NCI-H128 (cell line): ENCODE results near the gene PARP12.
"Not testable (repeated sequence)": the region's sequence is repeated elsewhere in the genome, so short reads cannot be mapped to it uniquely, and the experiment has no call there.

Experiments used
- DNase-seq: peaks from one replicate; lab custom pipeline; 2025; ENCODE audit not compliant: unreplicated experiment; lab: John Stamatoyannopoulos, UW

PARP12 gene, protein sequence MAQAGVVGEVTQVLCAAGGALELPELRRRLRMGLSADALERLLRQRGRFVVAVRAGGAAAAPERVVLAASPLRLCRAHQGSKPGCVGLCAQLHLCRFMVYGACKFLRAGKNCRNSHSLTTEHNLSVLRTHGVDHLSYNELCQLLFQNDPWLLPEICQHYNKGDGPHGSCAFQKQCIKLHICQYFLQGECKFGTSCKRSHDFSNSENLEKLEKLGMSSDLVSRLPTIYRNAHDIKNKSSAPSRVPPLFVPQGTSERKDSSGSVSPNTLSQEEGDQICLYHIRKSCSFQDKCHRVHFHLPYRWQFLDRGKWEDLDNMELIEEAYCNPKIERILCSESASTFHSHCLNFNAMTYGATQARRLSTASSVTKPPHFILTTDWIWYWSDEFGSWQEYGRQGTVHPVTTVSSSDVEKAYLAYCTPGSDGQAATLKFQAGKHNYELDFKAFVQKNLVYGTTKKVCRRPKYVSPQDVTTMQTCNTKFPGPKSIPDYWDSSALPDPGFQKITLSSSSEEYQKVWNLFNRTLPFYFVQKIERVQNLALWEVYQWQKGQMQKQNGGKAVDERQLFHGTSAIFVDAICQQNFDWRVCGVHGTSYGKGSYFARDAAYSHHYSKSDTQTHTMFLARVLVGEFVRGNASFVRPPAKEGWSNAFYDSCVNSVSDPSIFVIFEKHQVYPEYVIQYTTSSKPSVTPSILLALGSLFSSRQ

DNA sequence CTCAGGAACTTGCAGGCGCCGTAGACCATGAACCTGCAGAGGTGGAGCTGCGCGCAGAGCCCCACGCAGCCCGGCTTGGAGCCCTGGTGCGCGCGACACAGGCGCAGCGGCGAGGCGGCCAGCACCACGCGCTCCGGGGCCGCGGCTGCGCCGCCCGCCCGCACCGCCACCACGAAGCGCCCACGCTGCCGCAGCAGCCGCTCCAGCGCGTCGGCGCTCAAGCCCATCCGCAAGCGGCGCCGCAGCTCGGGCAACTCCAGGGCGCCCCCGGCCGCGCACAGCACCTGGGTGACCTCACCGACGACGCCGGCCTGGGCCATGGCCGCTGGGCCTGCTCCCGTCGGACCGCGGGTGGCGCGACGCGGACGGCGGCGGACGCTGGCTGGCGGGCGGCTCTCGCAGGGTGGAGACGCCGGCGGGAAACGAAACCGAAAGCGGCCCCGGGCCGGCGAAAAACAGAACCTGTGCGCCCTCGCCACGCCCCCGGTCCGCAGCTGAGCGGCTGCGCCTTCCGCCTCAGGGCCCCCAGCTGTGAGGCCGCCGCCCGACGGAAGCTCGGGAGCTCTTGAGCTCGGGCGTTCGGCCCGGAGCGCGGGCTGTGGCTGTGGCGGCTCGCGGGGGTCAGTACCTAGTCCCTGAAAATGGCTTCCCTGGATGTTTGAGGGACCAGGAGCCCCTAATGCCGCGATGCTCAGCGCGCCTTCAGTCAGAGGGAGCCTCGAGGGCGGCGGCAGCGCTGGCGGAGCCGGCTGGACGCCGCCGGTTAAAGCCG, at the start of gene PARP12:
Gene PARP12, minus strand, starts transcription at position 424 of the 772 bp plus-strand sequence. Its CDS starts 104 bp downstream, at position 320.
- no peak for DNase-seq

DNA sequence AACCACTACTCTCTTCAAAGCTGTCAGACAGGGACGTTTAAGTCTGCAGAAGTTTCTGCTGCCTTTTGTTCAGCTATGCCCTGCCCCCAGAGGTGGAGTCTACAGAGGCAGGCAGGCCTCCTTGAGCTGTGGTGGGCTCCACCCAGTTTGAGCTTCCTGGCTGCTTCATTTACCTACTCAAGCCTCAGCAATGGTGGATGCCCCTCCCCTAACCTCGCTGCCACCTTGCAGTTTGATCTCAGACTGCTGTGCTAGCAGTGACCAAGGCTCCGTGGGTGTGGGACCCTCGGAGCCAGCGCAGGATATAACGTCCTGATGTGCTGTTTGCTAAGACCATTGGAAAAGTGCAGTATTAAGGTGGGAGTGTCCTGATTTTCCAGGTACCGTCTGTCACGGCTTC, 46.0 kb upstream of the PARP12 start:
- DNase-seq = not testable (repeated sequence)

DNA sequence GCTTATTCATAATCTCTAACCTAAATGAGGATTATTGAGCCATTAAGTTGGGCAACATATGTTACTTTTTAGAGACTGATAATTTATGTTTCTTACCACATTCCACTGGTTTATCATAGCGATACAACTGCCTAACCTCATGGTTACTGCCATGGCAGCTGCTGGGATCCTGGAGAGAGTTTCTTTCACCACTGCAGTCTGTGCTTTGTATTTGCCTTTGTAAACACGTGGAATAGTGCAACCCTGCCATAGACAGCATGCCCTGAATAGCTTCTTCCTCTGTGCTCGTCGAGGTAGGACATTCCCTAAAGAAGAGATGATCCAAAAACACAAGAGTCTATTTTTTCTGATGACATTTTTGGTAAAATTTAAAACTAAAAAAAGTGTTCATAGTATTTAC, 33.7 kb upstream of the PARP12 start:
- no peak for DNase-seq

DNA sequence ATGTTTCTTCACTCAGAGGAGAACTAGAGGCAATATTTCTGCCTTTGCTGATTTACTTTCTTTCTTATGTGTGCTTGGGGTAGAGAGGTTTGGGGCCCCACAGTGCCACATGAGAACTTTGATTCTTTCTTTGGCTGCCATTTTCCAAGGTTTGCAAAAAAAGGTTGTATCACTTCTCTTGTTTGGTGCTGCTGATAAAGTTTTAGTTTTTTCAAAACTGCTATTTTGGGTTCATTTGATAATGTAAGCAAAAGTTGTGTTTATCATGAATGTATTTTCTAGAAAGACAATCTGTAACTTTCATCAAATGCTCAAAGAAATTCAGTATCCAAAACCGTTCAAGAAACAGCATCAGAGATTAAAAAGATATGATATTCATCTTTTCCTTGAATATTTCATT, 30.6 kb upstream of the PARP12 start:
- DNase-seq = no peak

DNA sequence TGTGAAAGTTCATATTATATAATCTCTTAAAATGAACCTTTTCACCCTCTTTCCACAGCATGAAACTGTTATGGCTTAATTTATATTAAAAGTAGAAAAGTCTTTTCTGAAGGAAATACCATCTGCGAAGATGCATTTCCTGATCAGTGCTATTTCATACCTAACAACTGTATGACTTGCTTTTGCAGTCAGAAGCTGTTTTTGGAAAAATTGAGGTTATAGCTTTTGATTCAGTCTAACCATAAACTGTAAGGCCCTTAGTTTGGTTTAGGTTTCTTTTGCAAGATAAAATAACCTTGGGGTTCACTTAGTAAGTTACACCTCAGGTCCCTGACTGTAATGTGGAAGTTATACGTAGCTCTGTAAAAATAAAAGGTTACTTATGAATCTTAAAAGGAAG, 22.7 kb upstream of the PARP12 start:
- DNase-seq = no peak

DNA sequence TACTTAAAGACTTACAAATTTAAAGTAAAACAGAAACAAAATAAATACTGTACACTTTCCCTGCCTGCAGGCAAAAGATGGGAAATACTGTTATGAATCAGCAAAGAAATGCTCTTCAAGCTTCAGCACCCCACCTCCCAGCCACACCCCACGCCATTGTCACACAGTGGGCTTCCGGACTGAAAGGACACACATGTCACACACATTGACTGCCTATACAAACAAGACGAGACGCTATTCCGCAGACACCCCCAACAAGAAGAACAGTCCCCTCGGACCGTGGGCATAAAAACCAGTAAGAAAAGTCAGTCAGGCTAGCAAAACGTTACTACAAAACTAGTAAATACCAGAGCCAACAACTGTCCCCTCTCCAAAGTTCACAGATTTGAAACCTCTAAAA, 22.2 kb upstream of the PARP12 start:
- DNase-seq = no peak

DNA sequence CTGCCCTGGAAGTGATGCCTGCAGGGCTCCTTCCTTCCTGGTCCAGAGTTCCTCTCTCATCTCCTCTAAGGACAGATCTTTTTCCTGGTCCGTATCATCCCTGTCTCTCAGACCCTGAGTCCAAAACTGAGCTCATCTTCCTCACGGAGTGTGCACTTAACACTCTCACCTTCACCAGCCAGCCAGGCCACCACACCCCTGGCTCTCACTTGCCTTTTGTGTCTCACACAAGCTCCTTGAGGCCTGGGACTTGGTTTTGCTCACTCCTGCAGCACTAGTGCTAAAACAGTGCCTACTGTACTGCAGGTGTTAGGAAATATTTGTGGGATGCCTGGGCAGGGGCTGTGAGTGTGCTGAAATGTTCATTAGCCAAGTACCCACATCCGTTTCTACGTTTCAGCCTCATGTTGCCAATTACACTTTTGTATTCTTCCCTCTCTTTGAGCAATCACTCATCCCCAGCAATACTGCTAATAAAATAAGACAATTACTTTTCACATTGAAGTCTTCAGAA, 21.4 kb upstream of the PARP12 start:
- no peak for DNase-seq

DNA sequence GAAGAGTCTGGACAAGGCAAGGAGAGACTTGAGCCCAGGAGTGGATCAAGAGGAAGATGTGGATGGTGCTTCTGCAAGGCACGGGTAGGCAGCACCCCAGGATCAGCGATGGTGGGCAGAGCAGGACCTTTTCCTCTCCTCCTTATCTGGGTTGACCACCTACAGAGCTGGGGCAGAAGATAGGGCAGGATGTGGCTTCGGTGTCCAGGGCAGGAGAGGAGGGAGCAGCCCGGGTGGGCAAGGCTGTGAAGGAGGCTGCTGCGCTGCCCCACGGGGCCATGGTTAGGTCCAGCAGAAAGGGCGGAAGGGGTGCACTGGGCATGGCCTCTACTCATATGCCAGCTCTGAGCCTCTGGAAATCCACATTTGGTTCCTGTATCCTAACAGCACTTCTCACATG, 20.0 kb upstream of the PARP12 start:
- no peak for DNase-seq

DNA sequence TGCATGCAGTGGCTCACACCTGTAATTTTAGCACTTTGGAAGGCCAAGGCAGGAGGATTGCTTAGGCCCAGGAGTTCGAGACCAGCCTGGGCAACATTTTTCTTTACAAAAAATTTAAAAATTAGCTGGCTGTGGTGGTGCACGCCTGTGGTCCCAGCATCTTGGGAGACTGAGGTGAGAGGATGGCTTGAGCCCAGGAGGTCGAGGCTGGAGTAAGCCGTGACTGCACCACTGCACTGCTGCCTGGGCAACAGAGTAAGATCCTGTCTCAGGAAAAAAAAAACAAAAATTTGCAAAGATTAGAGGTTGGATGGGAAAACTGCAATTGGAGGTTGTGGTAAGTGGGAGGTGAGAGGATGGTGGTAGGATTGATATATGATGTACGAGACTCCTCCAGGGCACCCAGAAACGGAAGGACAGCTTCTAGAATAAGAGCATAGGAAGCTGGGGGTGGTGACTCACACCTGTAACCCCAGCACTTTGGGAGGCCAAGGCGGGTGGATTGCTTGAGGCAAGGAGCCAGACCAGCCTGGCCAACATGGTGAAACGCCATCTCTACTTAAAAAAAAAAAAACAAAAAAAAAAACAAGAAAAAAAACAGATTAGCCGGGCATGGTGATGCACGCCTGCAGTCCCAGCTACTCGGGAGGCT, 19.1 kb upstream of the PARP12 start:
- no peak for DNase-seq

DNA sequence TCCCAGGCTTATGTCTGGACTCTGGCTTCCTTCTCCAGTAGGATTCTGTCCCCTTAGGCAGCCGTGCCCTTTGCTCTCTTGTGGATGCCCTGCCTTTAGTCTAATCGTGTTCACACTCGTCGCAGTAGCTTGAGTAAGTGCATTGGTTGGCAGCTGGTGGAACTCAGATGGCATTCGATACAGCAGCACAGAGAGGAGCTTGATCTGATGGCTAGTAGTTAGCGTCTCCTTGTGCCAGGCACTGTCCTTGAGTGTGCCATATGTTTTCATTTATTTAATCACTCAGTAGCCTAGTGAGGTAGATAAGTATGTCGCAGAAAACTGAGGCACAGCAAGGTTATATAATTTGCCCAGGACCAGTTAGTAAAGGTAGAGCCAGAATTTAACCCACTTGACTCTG, 18.2 kb upstream of the PARP12 start:
- no peak for DNase-seq

DNA sequence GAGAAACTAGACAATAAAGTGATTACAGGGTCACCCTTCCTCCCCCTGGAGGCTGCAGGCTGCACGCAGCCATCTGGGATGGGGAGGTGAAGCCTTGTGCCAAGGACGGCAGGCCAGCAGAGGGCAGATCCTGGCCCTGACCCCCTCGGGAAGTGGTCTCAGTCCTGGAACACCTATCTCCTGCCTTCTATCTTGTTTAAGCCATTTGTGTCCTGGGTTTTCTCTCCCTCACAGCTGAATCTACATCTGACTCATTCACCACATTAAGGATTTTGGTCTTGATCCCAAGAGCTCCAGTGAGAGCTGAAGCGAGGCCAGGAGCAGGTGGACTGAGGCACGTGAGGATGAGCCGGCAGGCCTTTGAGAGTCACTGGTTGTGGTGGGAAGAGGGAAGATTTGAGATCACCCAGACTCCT, 16.4 kb upstream of the PARP12 start:
- no peak for DNase-seq

DNA sequence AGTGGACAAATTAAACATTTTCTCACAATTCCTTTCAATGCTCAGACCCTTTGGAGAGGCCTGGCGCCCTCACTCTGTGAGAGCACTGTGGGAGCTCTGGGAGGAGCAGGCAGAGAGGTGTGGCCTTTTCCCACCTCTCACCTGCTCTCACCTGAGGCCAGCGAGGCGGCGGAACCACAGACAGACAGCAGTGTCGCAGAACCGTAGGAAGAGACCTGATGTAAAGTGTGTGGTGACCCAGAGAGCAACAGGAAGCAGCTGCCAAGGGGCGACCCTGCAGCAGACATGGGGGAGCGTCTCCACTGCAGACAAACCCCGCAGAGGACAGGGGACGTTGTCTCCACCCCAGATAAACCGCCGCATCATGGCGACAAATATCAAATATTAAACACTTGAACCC, 15.6 kb upstream of the PARP12 start:
- no peak for DNase-seq

DNA sequence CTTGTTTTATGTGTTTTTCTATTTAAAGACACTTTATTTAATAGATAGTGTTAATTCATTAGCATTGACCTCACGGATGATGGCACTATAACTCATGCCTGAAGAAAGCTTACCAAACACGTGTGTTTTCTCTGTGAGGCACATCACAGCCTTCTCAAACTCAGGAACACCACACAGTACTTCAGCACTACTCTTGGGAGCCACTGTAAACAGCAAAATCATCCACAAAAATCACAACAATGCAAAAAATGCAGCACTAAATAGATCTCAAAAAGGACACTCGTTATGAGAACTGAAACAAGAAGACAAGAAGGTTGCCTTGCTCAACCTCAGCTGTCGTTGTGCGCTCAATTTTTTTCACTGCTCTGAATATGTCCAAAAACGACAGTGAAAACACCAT, 12.0 kb upstream of the PARP12 start:
- no peak for DNase-seq

DNA sequence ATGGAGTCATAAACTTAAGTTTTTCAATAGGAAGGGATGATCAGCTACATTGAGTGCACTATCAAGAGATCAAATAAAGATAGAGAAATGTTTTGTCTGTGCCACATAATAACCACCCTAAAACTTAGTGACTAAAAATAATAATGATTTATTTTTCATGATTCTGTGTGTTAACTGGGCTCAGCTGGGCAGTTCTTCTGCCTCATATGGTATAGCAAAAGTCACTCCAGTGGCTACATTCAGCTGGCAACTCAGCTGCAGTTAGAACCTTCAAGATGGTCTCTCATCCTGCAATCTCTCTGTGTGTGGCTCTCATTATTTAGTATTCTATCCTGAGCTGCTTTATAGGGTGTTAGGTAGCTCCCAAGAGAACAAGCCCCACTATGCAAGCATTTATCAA, 7.8 kb upstream of the PARP12 start:
- no peak for DNase-seq

DNA sequence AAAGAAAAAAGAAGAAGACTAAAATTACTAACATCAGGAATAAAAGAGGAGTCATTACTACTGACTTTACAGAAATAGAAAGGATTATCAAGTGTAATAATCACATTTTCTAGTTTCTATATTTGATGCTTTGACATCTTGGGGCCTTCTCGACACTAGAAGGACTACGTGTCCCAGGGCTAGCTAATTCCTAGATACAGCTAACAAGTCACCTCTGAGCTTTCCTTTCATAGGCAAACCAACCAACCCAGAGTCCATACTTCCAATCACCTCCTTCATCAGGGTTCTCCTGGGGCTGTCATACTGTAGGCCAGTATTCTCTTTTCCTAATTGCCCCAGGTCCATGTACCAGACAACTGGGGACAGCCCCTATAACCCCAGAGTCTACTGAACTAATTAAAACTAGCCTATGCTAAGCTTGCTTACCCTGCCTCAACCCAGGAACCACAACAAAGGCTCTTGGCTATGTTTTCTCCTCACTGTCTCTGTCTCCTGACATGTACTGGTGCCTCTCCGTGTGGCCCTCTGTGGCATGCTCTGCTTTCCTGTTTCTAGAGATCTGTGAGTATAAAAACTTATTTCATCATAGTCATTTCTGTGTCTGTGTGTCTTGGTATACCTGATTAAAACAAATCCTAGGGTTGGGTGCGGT, 6.7 kb upstream of the PARP12 start:
- no peak for DNase-seq

DNA sequence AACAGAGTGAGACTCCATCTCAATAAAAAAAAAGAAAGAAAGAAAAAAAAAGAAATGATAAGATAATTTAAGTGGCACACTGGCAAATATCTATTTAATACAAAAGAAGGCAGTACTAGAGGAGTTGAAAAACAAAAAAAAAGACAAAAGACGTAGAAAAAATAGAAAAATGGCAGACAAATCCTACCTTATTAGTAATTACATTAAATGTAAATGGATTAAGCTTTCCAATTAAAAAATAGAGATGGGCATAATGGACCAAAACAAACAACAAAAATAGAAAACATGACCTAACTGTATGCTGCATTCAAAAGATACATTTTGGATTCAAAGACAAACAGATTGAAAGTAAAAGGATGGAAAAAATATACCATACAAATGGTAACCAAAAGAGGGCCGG, 5.3 kb upstream of the PARP12 start:
- no peak for DNase-seq

DNA sequence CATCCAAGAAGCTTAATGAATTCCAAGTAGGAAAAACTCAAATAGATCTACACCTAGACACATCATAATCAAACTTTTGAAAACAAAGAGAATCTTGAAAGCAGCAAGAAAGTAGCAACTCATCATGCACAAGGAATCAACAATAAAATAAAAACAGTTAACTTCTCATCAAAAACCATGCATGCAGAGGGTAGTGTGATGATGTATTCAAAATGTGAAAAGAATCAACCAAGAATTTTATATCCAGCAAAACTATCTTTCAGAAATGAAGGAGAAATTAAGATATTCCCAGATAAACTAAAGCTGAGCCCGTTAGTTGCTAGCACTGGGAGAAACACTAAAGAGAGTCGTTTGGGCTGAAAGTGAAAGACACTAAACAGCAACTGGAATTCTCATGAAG, 4.3 kb upstream of the PARP12 start:
- no peak for DNase-seq

DNA sequence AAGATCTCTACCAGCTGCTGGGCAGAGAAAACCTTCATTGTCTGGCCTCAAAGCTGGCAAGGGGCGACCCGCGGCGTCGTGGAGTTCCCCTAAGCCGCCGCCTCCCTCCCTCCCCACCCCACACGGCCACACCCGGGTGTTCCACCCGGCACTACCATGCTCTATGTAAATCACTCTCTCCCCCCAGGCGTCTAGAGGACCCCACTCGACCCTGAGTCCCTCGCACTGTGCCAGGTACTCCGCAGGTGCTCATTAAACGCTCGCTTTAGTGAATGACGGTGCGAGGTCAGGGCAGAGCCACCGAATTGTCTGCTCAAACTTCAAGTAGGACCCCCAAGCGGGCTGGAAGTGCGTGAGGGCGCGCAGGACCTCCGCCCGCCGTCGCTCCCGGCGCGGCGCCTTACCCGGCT, 628 bp downstream of the PARP12 start:
- no peak for DNase-seq

DNA sequence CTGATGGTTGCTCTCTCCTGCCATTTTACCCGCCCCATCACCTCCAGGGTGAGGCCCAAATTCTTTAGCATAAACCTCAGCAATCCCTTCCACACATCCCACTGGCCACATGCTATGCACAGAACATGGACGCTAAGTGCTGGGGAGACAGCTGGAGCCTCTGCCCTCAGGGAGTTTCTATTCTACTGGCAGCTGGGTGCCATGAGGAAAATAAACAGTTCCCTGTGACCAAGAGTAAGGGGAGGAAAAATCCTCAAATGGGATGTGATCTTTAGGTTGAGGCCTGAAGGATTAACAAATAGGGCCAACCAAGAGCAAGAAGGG, 1.2 kb downstream of the PARP12 start:
- DNase-seq = no peak

DNA sequence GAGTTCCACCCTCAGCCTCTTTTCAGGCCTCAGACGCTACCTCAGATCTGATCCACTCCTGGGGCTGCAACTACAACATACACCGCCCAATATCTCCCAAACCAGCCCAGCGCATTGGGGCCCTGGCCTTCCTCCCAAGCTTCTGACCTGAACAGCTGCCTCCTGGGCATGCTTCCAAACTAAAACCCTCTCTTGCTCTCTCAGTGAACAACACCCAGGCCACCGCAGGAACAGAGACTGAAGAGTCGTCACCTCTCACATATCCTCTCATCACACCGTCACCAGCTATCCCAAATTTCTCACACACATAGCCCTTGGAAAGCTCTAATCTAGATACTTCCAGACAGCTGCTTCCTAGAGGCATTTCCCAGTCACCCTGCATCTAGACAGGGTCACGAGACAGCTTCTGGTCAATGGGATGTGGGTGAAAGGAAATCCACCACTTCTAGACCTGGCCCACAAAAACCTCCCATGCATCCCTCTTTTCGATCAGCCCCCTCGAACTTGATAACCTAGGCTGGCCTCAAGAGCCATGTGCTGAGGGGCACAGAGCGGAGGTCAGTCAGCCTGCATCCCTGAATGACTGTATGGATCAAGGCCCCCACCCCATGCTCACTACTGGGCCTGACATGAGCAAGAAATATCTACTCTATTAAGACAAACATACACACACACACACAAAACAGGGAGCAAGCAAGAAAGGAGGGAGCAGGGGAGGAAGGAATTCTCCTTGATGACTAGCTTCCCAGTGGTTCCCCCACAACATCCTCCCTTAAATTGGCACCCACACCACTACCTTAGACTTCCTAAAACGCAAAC, 1.8 kb downstream of the PARP12 start:
- no peak for DNase-seq
